Measurements from ENCODE around the gene LIM2.

The LIM2 gene

DNA sequence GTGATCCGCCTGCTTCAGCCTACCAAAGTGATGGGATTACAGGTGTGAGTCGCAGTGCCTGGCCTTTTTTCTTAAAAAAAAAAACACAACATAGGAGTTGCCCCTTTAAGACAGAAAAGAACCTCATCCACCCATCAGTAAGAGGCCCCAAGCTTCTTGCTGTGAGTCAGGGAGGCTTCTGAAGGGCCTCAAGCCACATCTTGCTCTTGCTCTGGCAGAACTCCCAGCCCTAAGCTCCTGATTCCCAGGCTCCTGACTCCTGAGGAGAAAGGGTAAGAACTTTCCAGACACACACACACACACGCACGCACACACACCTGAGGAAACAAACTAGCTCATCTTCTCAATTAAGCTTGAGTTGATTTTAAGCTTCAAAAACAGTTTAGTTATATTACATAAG lies 28.5 kb downstream of the LIM2 start (continued):
- peak; percentile 80 for TF ChIP-seq ZFP69B (tag by site-specific recombination; IDR thresholded peaks at IDR 0.05)
- TF ChIP-seq ZNF354C (tag by site-specific recombination; IDR thresholded peaks at IDR 0.05; ENCODE audit: borderline replicate concordance, low read depth) = no peak
- TF ChIP-seq REPIN1 (tag by site-specific recombination; IDR thresholded peaks at IDR 0.05; ENCODE audit: low read depth) = no peak
- 0 out of 2 replicates have a peak, but pooled peaks have one; percentile 26 for TF ChIP-seq WT1 (tag by site-specific recombination; IDR thresholded peaks at IDR 0.05)
- 0 out of 2 replicates have a peak, but pooled peaks have one; percentile 46 for TF ChIP-seq KLF8 (tag by site-specific recombination; IDR thresholded peaks at IDR 0.05)
- no peak for TF ChIP-seq OVOL3 (tag by site-specific recombination; IDR thresholded peaks at IDR 0.05)

DNA sequence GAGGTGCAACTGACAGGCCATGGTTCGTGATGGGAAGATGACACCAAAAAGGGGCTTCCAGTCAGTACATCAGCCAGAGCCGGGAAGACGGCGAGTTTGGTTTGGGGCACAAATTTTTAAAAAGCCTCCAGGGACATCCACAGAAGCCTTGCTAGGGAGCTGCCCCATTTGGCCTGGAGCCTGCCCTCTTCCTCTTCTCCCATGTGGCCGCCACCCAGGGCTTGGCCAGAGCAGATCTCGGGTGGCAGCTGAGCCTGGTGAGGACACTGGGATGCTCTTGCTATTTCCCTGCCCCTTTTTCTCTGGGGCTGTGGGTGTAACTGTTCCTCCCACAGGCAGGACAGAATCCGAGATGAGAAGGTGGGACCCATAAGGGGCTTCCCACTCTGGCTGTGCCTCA lies 29.8 kb downstream of the LIM2 start:
- ChIA-PET POLR2A (no interaction called here), CTCF (interaction anchor here (0.6 kb wide), 2 partner anchors 114 to 152 kb away, joined by 3 to 4 read pairs; no protein-coding TSS in a partner anchor)
- H3K9me3 ChIP-seq (ENCODE audit: control insufficient read depth, insufficient read depth, low read depth, low read length) = no peaks in the 10 kb centered on the region
- peaks cover 0 to 2% of the 10 kb centered on the region in 2 experiments; a peak in 2 of 3 replicates for H3K36me3 ChIP-seq (ENCODE audit: control insufficient read depth in 2 of 2, insufficient read depth in 1 of 2, low read length in 2 of 2)
- peaks cover 17% of the 10 kb centered on the region for H3K4me1 ChIP-seq (ENCODE audit: control insufficient read depth, insufficient read depth, low read length)
- TF ChIP-seq EGR2 (tag by site-specific recombination; IDR thresholded peaks at IDR 0.05; ENCODE audit: low read depth) (peak; percentile 31; the same call in 1 of the 2 replicates), ZNF791 (tag by site-specific recombination; IDR thresholded peaks at IDR 0.05) (no peak), GLIS1 (tag by site-specific recombination; IDR thresholded peaks at IDR 0.05) (peak; percentile 75), KLF1 (tag by site-specific recombination; IDR thresholded peaks at IDR 0.05) (0 out of 2 replicates have a peak, but pooled peaks have one; percentile 18)
- TF ChIP-seq, protein P1, sequence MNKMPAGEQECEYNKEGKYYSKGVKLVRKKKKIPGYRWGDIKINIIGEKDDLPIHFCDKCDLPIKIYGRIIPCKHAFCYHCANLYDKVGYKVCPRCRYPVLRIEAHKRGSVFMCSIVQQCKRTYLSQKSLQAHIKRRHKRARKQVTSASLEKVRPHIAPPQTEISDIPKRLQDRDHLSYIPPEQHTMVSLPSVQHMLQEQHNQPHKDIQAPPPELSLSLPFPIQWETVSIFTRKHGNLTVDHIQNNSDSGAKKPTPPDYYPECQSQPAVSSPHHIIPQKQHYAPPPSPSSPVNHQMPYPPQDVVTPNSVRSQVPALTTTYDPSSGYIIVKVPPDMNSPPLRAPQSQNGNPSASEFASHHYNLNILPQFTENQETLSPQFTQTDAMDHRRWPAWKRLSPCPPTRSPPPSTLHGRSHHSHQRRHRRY (tag by site-specific recombination; IDR thresholded peaks at IDR 0.05) = no peak
- no peak overlapping the region for H3K27ac ChIP-seq (ENCODE audit: extremely low read depth, low read depth, low read length)
- H3K4me3 ChIP-seq (ENCODE audit: low read depth, low read length) = no peak overlapping the region

DNA sequence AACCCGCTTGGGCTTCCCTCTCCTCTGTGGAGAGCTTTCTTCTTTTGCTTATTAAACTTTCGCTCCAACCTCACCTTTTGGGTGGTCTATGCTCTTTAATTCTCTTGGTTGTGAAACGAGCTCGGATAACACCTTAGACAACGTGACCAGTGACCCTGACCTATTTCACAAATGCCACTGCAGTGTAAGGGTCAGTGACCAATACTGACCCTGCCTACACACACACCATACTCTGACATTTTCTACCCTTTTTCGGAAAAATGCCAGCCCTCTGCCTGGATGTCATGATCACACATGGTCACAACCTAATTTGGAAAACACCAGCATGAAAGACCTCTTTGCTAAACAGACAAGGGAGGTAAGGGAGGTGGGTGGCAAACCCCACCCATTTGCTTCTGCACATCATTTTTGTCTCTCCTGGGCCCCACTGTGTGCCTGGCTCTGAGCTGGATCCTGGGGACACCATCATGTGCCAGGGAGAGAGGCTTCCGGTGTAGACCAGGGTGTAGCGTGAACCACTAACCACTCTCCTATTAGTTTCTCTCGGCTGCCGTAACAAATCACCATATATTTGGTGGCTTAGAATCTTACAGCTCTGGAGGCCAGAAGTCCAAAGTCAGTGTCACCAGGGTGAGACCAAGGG lies 31.5 kb downstream of the LIM2 start:
- no peaks in the 10 kb centered on the region for H3K9me3 ChIP-seq (ENCODE audit: control insufficient read depth, insufficient read depth, low read depth, low read length)
- CTCF ChIA-PET = interaction anchor here (0.6 kb wide), 1 partner anchor 972 kb away, joined by 3 read pairs; no protein-coding TSS in a partner anchor
- POLR2A ChIA-PET = interaction anchor here (1.2 to 1.3 kb wide), 2 partner anchors 12 to 17 kb away, joined by 4 to 5 read pairs; partner anchors contain the start of gene CLDND2
- H3K27ac ChIP-seq (ENCODE audit: extremely low read depth, low read depth, low read length) = no peak overlapping the region
- H3K4me3 ChIP-seq (ENCODE audit: low read depth, low read length) = no peak overlapping the region
- H3K4me1 ChIP-seq (ENCODE audit: control insufficient read depth, insufficient read depth, low read length) = peaks cover 14% of the 10 kb centered on the region
- TF ChIP-seq ZNF501 (tag by site-specific recombination; IDR thresholded peaks at IDR 0.05) (no peak), BCL11A (tag by site-specific recombination; IDR thresholded peaks at IDR 0.05; ENCODE audit: low read depth) (no peak), ZNF843 (tag by site-specific recombination; IDR thresholded peaks at IDR 0.05) (no peak), ZNF423 (tag by site-specific recombination; IDR thresholded peaks at IDR 0.05) (no peak), ZNF24 (tag by site-specific recombination; IDR thresholded peaks at IDR 0.05) (no peak), ZNF23 (tag by site-specific recombination; IDR thresholded peaks at IDR 0.05; ENCODE audit: borderline replicate concordance) (no peak), ZNF16 (tag by site-specific recombination; IDR thresholded peaks at IDR 0.05; ENCODE audit: low read depth) (no peak), KLF7 (tag by site-specific recombination; IDR thresholded peaks at IDR 0.05; ENCODE audit: borderline replicate concordance) (no peak), ZNF610 (tag by site-specific recombination; IDR thresholded peaks at IDR 0.05; ENCODE audit: borderline replicate concordance) (no peak), HOXC10 (CRISPR knock-in tag; IDR thresholded peaks at IDR 0.05) (no peak), ZNF776 (tag by site-specific recombination; IDR thresholded peaks at IDR 0.05; ENCODE audit: borderline replicate concordance) (no peak), SCRT1 (tag by site-specific recombination; IDR thresholded peaks at IDR 0.05; ENCODE audit: borderline replicate concordance) (no peak), ZFP37 (tag by site-specific recombination; IDR thresholded peaks at IDR 0.05) (no peak), ZEB2 (tag by site-specific recombination; IDR thresholded peaks at IDR 0.05) (no peak), ZNF791 (tag by site-specific recombination; IDR thresholded peaks at IDR 0.05) (no peak)
- TF ChIP-seq, protein P2, sequence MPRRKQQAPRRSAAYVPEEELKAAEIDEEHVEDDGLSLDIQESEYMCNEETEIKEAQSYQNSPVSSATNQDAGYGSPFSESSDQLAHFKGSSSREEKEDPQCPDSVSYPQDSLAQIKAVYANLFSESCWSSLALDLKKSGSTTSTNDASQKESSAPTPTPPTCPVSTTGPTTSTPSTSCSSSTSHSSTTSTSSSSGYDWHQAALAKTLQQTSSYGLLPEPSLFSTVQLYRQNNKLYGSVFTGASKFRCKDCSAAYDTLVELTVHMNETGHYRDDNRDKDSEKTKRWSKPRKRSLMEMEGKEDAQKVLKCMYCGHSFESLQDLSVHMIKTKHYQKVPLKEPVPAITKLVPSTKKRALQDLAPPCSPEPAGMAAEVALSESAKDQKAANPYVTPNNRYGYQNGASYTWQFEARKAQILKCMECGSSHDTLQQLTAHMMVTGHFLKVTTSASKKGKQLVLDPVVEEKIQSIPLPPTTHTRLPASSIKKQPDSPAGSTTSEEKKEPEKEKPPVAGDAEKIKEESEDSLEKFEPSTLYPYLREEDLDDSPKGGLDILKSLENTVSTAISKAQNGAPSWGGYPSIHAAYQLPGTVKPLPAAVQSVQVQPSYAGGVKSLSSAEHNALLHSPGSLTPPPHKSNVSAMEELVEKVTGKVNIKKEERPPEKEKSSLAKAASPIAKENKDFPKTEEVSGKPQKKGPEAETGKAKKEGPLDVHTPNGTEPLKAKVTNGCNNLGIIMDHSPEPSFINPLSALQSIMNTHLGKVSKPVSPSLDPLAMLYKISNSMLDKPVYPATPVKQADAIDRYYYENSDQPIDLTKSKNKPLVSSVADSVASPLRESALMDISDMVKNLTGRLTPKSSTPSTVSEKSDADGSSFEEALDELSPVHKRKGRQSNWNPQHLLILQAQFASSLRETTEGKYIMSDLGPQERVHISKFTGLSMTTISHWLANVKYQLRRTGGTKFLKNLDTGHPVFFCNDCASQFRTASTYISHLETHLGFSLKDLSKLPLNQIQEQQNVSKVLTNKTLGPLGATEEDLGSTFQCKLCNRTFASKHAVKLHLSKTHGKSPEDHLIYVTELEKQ (tag by site-specific recombination; IDR thresholded peaks at IDR 0.05; ENCODE audit: borderline replicate concordance) = no peak
- TF ChIP-seq, protein P3, sequence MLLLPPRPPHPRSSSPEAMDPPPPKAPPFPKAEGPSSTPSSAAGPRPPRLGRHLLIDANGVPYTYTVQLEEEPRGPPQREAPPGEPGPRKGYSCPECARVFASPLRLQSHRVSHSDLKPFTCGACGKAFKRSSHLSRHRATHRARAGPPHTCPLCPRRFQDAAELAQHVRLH (tag by site-specific recombination; IDR thresholded peaks at IDR 0.05) = no peak
- peaks cover 5 to 16% of the 10 kb centered on the region in 2 experiments; a peak in 2 of 3 replicates for H3K36me3 ChIP-seq (ENCODE audit: control insufficient read depth in 2 of 2, insufficient read depth in 1 of 2, low read length in 2 of 2)

Data from HEK293 (cell line).